Cardiac muscle cell (in vitro differentiated cells and primary cell): Measurements from ENCODE around the gene MAST4. TPM values are rescaled to one million over a fixed set of nuclear protein-coding genes. Genes with fewer than 3 reads are reported as not detected.
A peak's percentile ranks its signal among the peaks of the same experiment; 100 is the strongest.

Experiments used
- DNase-seq, 2 donors: peaks; one replicate each; pipeline versions ENCODE4 v3.0.0 to v3.0.0-alpha.2; 2010 to 2017; ENCODE audit warnings: low read depth in 1 of 2, low spot score in 1 of 2
- H3K27ac ChIP-seq: fragments of 200-600 bp; sonication (generic); 2 replicates; pipeline ENCODE4 v1.5.1; 2016
- H3K27me3 ChIP-seq: fragments of 200-600 bp; sonication (generic); 2 replicates; pipeline ENCODE4 v1.6.0; 2016; ENCODE audit warnings: control low read depth
- H3K36me3 ChIP-seq: fragments of 200-600 bp; sonication (generic); 2 replicates; pipeline ENCODE4 v1.5.1; 2016; ENCODE audit warnings: control low read depth
- H3K4me1 ChIP-seq: fragments of 200-600 bp; sonication (generic); 2 replicates; pipeline ENCODE4 v1.8.1; 2017; ENCODE audit warnings: low read depth, mild to moderate bottlenecking, mixed run types
- H3K4me3 ChIP-seq: fragments of 200-600 bp; sonication (generic); 2 replicates; pipeline ENCODE4 v1.5.1; 2016; ENCODE audit warnings: mild to moderate bottlenecking
- H3K9me3 ChIP-seq: fragments of 200-600 bp; sonication (generic); 2 replicates; pipeline ENCODE4 v1.5.1; 2017; ENCODE audit warnings: low read depth, mild to moderate bottlenecking, control low read depth
- CTCF ChIP-seq: IDR thresholded peaks from 2 replicates; pipeline ENCODE4 v1.5.1; 2012; ENCODE audit warnings: low read depth, mild to moderate bottlenecking, low read length
- polyA plus RNA-seq: library from polyadenylated mRNA; unstranded; fragments of >200 nt; fragmentation: Nextera tagmentation; extraction: Ambion mirVana; gene quantifications from 2 replicates; pipeline ENCODE4 v1.2.1, GENCODE V29; 2016
- total RNA-seq: library from RNA; depleted of rRNA; stranded (reverse); fragments of >200 nt; gene quantifications from 2 replicates; pipeline ENCODE4 v1.2.3, GENCODE V29; 2016

The MAST4 gene
- total and polyA plus RNA-seq, 2 experiments from 2014 or later, result 33.1 to 58.0 TPM

GRCh38 chr5:67195406-67196275, 599.4 kb downstream of the MAST4 start:
- no peaks in the 10 kb centered on the region for H3K9me3 ChIP-seq
- TF ChIP-seq CTCF, result no peak
- no peaks in the 10 kb centered on the region for H3K27me3 ChIP-seq
- H3K4me3 ChIP-seq, result no peak overlapping the region
- no peaks in the 10 kb centered on the region for H3K4me1 ChIP-seq
- H3K27ac ChIP-seq, result no peak overlapping the region
- DNase-seq, result no peak
- H3K36me3 ChIP-seq, result no peaks in the 10 kb centered on the region

- TF ChIP-seq CTCF, result no peak
- no peak within 1 kb of the TSS for H3K27ac ChIP-seq
- H3K9me3 ChIP-seq, result no peaks in the 10 kb centered on the region
- no peaks in the 10 kb centered on the region for H3K27me3 ChIP-seq
- H3K4me1 ChIP-seq, result no peaks in the 10 kb centered on the region
- no peak within 1 kb of the TSS for H3K4me3 ChIP-seq
- peak in 1 of 2 donors; percentile 18 for DNase-seq
- H3K36me3 ChIP-seq, result no peaks in the 10 kb centered on the region
These were observed 600.4 kb downstream of the MAST4 start, which contains the start of gene CD180 for GRCh38 chr5:67196537-67197059. CD180 (minus strand) TSS chr5:67196799; CDS start chr5:67196641, 158 bp downstream.

GRCh38 chr5:67197536-67197935, 601.3 kb downstream of the MAST4 start:
- no peaks in the 10 kb centered on the region for H3K4me1 ChIP-seq
- no peak overlapping the region for H3K27ac ChIP-seq
- no peaks in the 10 kb centered on the region for H3K27me3 ChIP-seq
- H3K9me3 ChIP-seq, result no peaks in the 10 kb centered on the region
- no peak overlapping the region for H3K4me3 ChIP-seq
- no peak for DNase-seq
- TF ChIP-seq CTCF, result no peak
- H3K36me3 ChIP-seq, result no peaks in the 10 kb centered on the region

GRCh38 chr5:67198917-67199316, 602.7 kb downstream of the MAST4 start:
- H3K4me3 ChIP-seq, result no peak overlapping the region
- TF ChIP-seq CTCF, result no peak
- DNase-seq, result no peak

GRCh38 chr5:67199859-67200258, 603.7 kb downstream of the MAST4 start:
- H3K27ac ChIP-seq, result no peak overlapping the region
- DNase-seq, result no peak
- no peak overlapping the region for H3K4me3 ChIP-seq
- no peaks in the 10 kb centered on the region for H3K36me3 ChIP-seq
- no peaks in the 10 kb centered on the region for H3K9me3 ChIP-seq
- no peak for TF ChIP-seq CTCF
- H3K4me1 ChIP-seq, result no peaks in the 10 kb centered on the region
- H3K27me3 ChIP-seq, result no peaks in the 10 kb centered on the region

More at GRCh38 chr5:67198917-67199316, 602.7 kb downstream of the MAST4 start:
- H3K4me1 ChIP-seq, result no peaks in the 10 kb centered on the region
- H3K36me3 ChIP-seq, result no peaks in the 10 kb centered on the region
- no peaks in the 10 kb centered on the region for H3K27me3 ChIP-seq
- H3K27ac ChIP-seq, result no peak overlapping the region
- H3K9me3 ChIP-seq, result no peaks in the 10 kb centered on the region
